Activated CD4-positive, alpha-beta T cell treated with anti-CD3 and anti-CD28 coated beads, Interleukin-2, amount 10 ng/mL, durations not matched to agents 7 days and 5 days (primary cell): Measurements from ENCODE around the gene PRR4. TPM values are rescaled to one million over a fixed set of nuclear protein-coding genes. Genes with fewer than 3 reads are reported as not detected.
A peak's percentile ranks its signal among the peaks of the same experiment; 100 is the strongest.

Experiments
- CTCF ChIA-PET: fragments of 350-600 bp; sonication (Branson Sonifier 250); formaldehyde crosslinking; loops from one replicate; lab custom pipeline; 2021; ENCODE audit warnings: antibody characterized with exemption; lab: Charles Lee
- POLR2A ChIA-PET: fragments of 350-600 bp; sonication (Branson Sonifier 250); formaldehyde crosslinking; loops from one replicate; lab custom pipeline; 2021; ENCODE audit warnings: antibody characterized with exemption; lab: Charles Lee
- DNase-seq: peaks from one replicate; pipeline ENCODE4 v3.0.0-alpha.2; 2020
- H3K27ac Mint-ChIP-seq: one replicate; pipeline ENCODE4 v1.8.0; 2021; ENCODE audit warnings: mild to moderate bottlenecking, moderate library complexity, mixed read lengths
- H3K27me3 Mint-ChIP-seq: one replicate; pipeline ENCODE4 v1.8.0; 2021; ENCODE audit warnings: mixed read lengths
- H3K36me3 Mint-ChIP-seq: one replicate; pipeline ENCODE4 v1.8.0; 2021; ENCODE audit warnings: low read depth, mixed read lengths
- H3K4me1 Mint-ChIP-seq: one replicate; pipeline ENCODE4 v1.8.0; 2021; ENCODE audit warnings: mixed read lengths
- H3K4me3 Mint-ChIP-seq: one replicate; pipeline ENCODE4 v1.8.0; 2021; ENCODE audit warnings: mild to moderate bottlenecking, moderate library complexity, mixed read lengths
- H3K9me3 Mint-ChIP-seq: one replicate; pipeline ENCODE4 v1.8.0; 2021; ENCODE audit warnings: mixed read lengths
- total RNA-seq, 2 experiments: library from RNA; stranded (reverse); gene quantifications; one replicate each; pipeline ENCODE4 v1.2.3, GENCODE V29; 2021

The PRR4 gene
- 1 to 10 TPM; 1.9 to 2.5 TPM for total RNA-seq

- H3K27me3 Mint-ChIP-seq = no peaks in the 10 kb centered on the region
- peak within 1 kb of the TSS; percentile 76 for H3K27ac Mint-ChIP-seq
- ChIA-PET CTCF (no interaction called here), POLR2A (no interaction called here)
- no peak within 1 kb of the TSS for H3K4me3 Mint-ChIP-seq
- peaks cover 42% of the 10 kb centered on the region for H3K36me3 Mint-ChIP-seq
- peaks cover 16% of the 10 kb centered on the region for H3K9me3 Mint-ChIP-seq
- H3K4me1 Mint-ChIP-seq = peaks cover 43% of the 10 kb centered on the region
- peak; percentile 69 for DNase-seq
Observed at GRCh38 chr12:10849425-10849878, at the start of gene PRR4. Gene PRR4, minus strand, starts transcription at chr12:10849475. Its CDS starts 38 bp downstream, at chr12:10849437.

- Mint-ChIP-seq H3K4me3 (no peak overlapping the region), H3K36me3 (peaks cover 9% of the 10 kb centered on the region), H3K27me3 (no peaks in the 10 kb centered on the region), H3K9me3 (peaks cover 13% of the 10 kb centered on the region), H3K27ac (no peak overlapping the region), H3K4me1 (no peaks in the 10 kb centered on the region)
- DNase-seq = no peak
- POLR2A ChIA-PET = no interaction called here
- CTCF ChIA-PET = no interaction called here
Observed at GRCh38 chr12:10896854-10897253, 47.6 kb upstream of the PRR4 start.

GRCh38 chr12:10891937-10892336, 42.7 kb upstream of the PRR4 start:
- no peaks in the 10 kb centered on the region for H3K4me1 Mint-ChIP-seq
- H3K27me3 Mint-ChIP-seq = no peaks in the 10 kb centered on the region
- no peak for DNase-seq
- ChIA-PET CTCF (interaction anchor here (1.0 to 1.1 kb wide), 2 partner anchors 14 to 109 kb away, joined by 3 to 4 read pairs; no protein-coding TSS in a partner anchor), POLR2A (no interaction called here)
- H3K27ac Mint-ChIP-seq = no peak overlapping the region
- H3K36me3 Mint-ChIP-seq = peaks cover 6% of the 10 kb centered on the region
- no peaks in the 10 kb centered on the region for H3K9me3 Mint-ChIP-seq
- no peak overlapping the region for H3K4me3 Mint-ChIP-seq

GRCh38 chr12:10889226-10889625, 40.0 kb upstream of the PRR4 start:
- ChIA-PET CTCF (interaction anchor here (0.7 kb wide), 1 partner anchor 390 kb away, joined by 3 read pairs; no protein-coding TSS in a partner anchor), POLR2A (no interaction called here)
- Mint-ChIP-seq H3K36me3 (peaks cover 3% of the 10 kb centered on the region), H3K27ac (no peak overlapping the region), H3K4me3 (no peak overlapping the region), H3K9me3 (no peaks in the 10 kb centered on the region), H3K27me3 (no peaks in the 10 kb centered on the region), H3K4me1 (no peaks in the 10 kb centered on the region)
- no peak for DNase-seq

- H3K9me3 Mint-ChIP-seq = no peaks in the 10 kb centered on the region
- no peaks in the 10 kb centered on the region for H3K4me1 Mint-ChIP-seq
- no peak within 1 kb of the TSS for H3K27ac Mint-ChIP-seq
- H3K36me3 Mint-ChIP-seq = peaks cover 7% of the 10 kb centered on the region
- ChIA-PET POLR2A (no interaction called here), CTCF (interaction anchor here (1.1 kb wide), 1 partner anchor 12 kb away, joined by 3 read pairs; no protein-coding TSS in a partner anchor)
- DNase-seq = no peak
- H3K4me3 Mint-ChIP-seq = no peak within 1 kb of the TSS
- H3K27me3 Mint-ChIP-seq = no peaks in the 10 kb centered on the region
Observed at GRCh38 chr12:10884086-10884725, 34.9 kb upstream of the PRR4 start, which contains the start of gene PRH1. Gene PRH1, minus strand, starts transcription at chr12:10884255. Its CDS starts 38 bp downstream, at chr12:10884217.

DNA sequence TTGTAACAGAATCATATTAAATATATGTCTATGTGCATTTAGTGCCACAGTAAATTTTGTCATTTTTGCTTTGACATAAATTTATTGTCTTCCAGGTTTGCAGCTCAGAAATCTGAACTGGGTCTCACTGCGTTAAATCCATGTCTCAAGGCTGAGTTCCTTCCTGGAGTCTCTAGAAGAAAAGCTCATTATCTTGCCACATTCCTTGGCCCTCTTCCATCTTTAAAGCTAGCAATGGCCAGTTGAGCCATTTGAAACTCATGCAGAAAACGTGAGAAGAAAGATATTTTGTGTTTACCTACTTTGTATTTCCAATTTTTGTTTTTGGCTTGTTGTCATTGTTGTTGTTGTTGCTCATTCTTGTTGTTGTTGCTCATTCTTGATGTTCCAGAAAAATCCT, 24.1 kb upstream of the PRR4 start:
- Mint-ChIP-seq H3K4me1 (no peaks in the 10 kb centered on the region), H3K36me3 (peaks cover 27% of the 10 kb centered on the region), H3K27ac (no peak overlapping the region), H3K4me3 (no peak overlapping the region), H3K9me3 (peaks cover 17% of the 10 kb centered on the region), H3K27me3 (no peaks in the 10 kb centered on the region)
- POLR2A ChIA-PET = no interaction called here
- DNase-seq = no peak
- CTCF ChIA-PET = no interaction called here

GRCh38 chr12:10867381-10867780, 18.1 kb upstream of the PRR4 start:
- H3K4me1 Mint-ChIP-seq = no peaks in the 10 kb centered on the region
- ChIA-PET POLR2A (no interaction called here), CTCF (no interaction called here)
- H3K27ac Mint-ChIP-seq = no peak overlapping the region
- H3K9me3 Mint-ChIP-seq = peaks cover 12% of the 10 kb centered on the region
- H3K4me3 Mint-ChIP-seq = no peak overlapping the region
- peaks cover 5% of the 10 kb centered on the region for H3K36me3 Mint-ChIP-seq
- no peak for DNase-seq
- H3K27me3 Mint-ChIP-seq = no peaks in the 10 kb centered on the region

- H3K27me3 Mint-ChIP-seq = no peaks in the 10 kb centered on the region
- peaks cover 26% of the 10 kb centered on the region for H3K36me3 Mint-ChIP-seq
- no peak overlapping the region for H3K27ac Mint-ChIP-seq
- POLR2A ChIA-PET = no interaction called here
- peaks cover 24% of the 10 kb centered on the region for H3K9me3 Mint-ChIP-seq
- CTCF ChIA-PET = no interaction called here
- H3K4me3 Mint-ChIP-seq = no peak overlapping the region
- H3K4me1 Mint-ChIP-seq = no peaks in the 10 kb centered on the region
- no peak for DNase-seq
Observed at GRCh38 chr12:10863512-10864218, 14.4 kb upstream of the PRR4 start.

DNA sequence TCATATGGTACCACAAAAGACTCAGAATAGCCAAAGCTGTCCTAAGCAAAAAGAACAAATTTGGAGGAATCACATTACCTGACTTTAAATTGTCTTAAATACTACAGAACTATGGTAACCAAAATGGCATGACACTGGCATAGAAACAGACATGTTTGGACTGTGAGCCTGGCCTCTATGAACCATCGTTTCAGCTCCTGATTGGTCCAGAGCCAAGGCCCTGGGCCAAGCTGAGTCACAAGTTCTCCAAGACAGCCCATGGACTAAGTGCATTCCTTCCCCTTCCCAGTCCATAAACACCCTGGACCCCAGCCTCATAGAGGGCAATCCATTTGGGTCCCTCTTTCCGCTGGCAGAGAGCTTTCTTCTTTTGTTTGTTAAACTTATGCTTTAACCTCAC, 12.1 kb upstream of the PRR4 start:
- POLR2A ChIA-PET = no interaction called here
- CTCF ChIA-PET = no interaction called here
- Mint-ChIP-seq H3K27me3 (no peaks in the 10 kb centered on the region), H3K4me1 (no peaks in the 10 kb centered on the region), H3K27ac (no peak overlapping the region), H3K9me3 (peaks cover 43% of the 10 kb centered on the region), H3K36me3 (peaks cover 46% of the 10 kb centered on the region), H3K4me3 (no peak overlapping the region)
- DNase-seq = no peak

GRCh38 chr12:10855807-10856206, 6.5 kb upstream of the PRR4 start:
- no peaks in the 10 kb centered on the region for H3K27me3 Mint-ChIP-seq
- ChIA-PET POLR2A (no interaction called here), CTCF (no interaction called here)
- peaks cover 59% of the 10 kb centered on the region for H3K36me3 Mint-ChIP-seq
- no peak for DNase-seq
- H3K27ac Mint-ChIP-seq = no peak overlapping the region
- H3K4me1 Mint-ChIP-seq = peaks cover 16% of the 10 kb centered on the region
- no peak overlapping the region for H3K4me3 Mint-ChIP-seq
- peaks cover 40% of the 10 kb centered on the region for H3K9me3 Mint-ChIP-seq

GRCh38 chr12:10853776-10854175, 4.5 kb upstream of the PRR4 start:
- Mint-ChIP-seq H3K36me3 (peaks cover 55% of the 10 kb centered on the region), H3K4me3 (no peak overlapping the region), H3K4me1 (peaks cover 36% of the 10 kb centered on the region), H3K27ac (no peak overlapping the region), H3K27me3 (no peaks in the 10 kb centered on the region), H3K9me3 (peaks cover 44% of the 10 kb centered on the region)
- ChIA-PET POLR2A (no interaction called here), CTCF (no interaction called here)
- no peak for DNase-seq

DNA sequence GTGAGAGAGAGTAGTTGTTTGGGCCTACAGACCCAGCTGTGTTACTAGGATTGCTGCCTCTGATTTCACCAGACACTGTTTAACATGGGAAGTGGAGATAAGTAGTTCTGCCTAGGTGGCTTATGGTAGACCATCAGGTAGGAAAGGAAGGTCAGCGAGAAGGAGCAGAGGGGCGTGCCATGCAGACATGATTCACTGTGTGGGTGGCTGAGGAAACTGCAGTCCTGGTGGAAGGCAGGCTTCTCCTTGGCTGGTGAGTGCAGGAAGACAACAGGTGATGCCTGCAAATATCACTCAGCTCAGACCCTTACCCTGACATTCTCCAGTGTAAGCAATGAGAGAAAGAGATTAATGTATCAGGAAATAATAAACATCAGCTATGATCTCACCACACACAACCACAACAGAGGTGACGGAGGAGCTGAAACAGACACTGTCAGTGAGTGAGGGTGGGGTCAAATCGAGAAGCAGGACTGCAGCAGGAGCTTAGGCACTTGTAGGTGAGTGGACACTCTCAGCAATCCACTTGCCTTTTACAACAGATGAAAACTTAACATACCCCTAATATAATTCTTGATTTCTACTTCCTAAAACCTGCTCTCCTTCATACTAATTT, 2.1 kb upstream of the PRR4 start:
- Mint-ChIP-seq H3K4me1 (peaks cover 43% of the 10 kb centered on the region), H3K4me3 (no peak overlapping the region), H3K27ac (peak overlapping the region; percentile 32), H3K27me3 (no peaks in the 10 kb centered on the region), H3K36me3 (peaks cover 53% of the 10 kb centered on the region), H3K9me3 (peaks cover 26% of the 10 kb centered on the region)
- POLR2A ChIA-PET = no interaction called here
- CTCF ChIA-PET = no interaction called here
- no peak for DNase-seq

DNA sequence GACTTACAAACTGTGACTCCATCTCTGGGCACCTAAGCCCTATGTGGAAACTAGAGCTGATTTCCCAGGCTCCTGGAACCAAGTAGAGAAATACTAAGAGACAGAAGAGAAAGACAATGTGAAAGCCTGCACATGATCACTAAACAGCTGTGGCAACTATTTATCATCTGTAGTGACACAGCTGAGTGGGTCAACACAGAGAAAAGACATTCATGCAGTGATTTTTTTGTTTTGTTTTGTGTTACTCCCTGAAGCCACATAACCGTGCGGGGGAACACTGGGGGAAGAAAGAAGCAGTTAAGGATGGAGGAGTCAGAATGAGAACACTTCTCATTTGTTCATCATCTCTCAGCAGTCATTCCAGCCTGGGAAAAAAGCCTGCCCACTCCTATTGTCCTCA, 1.5 kb downstream of the PRR4 start:
- CTCF ChIA-PET = interaction anchor here (0.6 kb wide), 1 partner anchor 1824 kb away, joined by 3 read pairs; no protein-coding TSS in a partner anchor
- no peak overlapping the region for H3K4me3 Mint-ChIP-seq
- peaks cover 42% of the 10 kb centered on the region for H3K36me3 Mint-ChIP-seq
- no peak overlapping the region for H3K27ac Mint-ChIP-seq
- peaks cover 16% of the 10 kb centered on the region for H3K9me3 Mint-ChIP-seq
- POLR2A ChIA-PET = no interaction called here
- no peak for DNase-seq
- H3K4me1 Mint-ChIP-seq = peaks cover 43% of the 10 kb centered on the region
- no peaks in the 10 kb centered on the region for H3K27me3 Mint-ChIP-seq
